AG04450 (cell line): ENCODE results near the gene VILL. TPM values are rescaled to one million over a fixed set of nuclear protein-coding genes. Genes with fewer than 3 reads are reported as not detected.

Experiments
- CTCF ChIA-PET: fragments of 300-600, 350-600 bp; formaldehyde crosslinking; extraction: SDS; loops from one replicate; lab custom pipeline; 2022; ENCODE audit warnings: antibody characterized with exemption, inconsistent platforms; lab: Charles Lee
- POLR2A ChIA-PET: fragments of 350-600 bp; formaldehyde crosslinking; extraction: SDS; loops from one replicate; lab custom pipeline; 2021; ENCODE audit warnings: antibody characterized with exemption, inconsistent platforms; lab: Yijun Ruan, JAX
- DNase-seq: peaks from one replicate; pipeline ENCODE4 v3.0.0-alpha.2; 2011; ENCODE audit warnings: low read depth, low spot score
- H3K27ac ChIP-seq: one replicate; pipeline ENCODE4 v1.5.1; 2012; ENCODE audit warnings: low read depth, low read length, control low read depth
- H3K27me3 ChIP-seq: one replicate; pipeline ENCODE4 v1.6.0; 2012; ENCODE audit warnings: low read length; ENCODE audit not compliant: control insufficient read depth, insufficient read depth
- H3K4me3 ChIP-seq: 2 replicates; pipeline ENCODE4 v1.5.1; 2011; ENCODE audit warnings: mild to moderate bottlenecking, low read depth, low read length, control low read depth
- H3K9me3 ChIP-seq: 2 replicates; pipeline ENCODE4 v1.5.1; 2012; ENCODE audit warnings: low read length; ENCODE audit not compliant: control insufficient read depth, insufficient read depth
- polyA plus RNA-seq: library from polyadenylated mRNA; depleted of rRNA; stranded (reverse); fragments of >200 nt; gene quantifications from 2 replicates; pipeline ENCODE4 v1.2.3, GENCODE V29; 2011
- TF ChIP-seq, protein P1 (sequence below): IDR thresholded peaks from 2 replicates; pipeline ENCODE4 v1.5.1; 2011; ENCODE audit warnings: low read depth, low read length, control low read depth, inconsistent platforms

The VILL gene
- polyA plus RNA-seq, 1 experiment: 2.6 TPM

DNA sequence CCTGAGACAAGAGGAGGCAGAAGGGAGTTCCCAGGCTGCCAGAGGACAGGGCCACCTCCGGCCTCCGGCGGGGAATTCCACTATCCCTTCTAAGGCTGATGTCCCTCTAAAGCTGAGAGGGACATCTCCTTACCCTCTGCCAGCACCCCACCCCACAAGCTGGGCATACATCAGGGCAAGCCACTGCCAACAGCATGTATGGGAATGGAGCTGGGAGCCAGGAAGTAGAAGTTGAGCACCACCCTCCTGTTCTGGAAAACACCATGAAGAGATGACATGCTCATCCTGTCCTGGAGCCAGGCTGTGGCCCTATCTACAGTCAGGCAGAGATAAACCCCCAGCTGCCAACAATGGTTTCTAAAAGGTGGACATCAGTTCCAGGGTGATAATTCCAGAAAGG, 31.7 kb downstream of the VILL start:
- TF ChIP-seq, protein P1, sequence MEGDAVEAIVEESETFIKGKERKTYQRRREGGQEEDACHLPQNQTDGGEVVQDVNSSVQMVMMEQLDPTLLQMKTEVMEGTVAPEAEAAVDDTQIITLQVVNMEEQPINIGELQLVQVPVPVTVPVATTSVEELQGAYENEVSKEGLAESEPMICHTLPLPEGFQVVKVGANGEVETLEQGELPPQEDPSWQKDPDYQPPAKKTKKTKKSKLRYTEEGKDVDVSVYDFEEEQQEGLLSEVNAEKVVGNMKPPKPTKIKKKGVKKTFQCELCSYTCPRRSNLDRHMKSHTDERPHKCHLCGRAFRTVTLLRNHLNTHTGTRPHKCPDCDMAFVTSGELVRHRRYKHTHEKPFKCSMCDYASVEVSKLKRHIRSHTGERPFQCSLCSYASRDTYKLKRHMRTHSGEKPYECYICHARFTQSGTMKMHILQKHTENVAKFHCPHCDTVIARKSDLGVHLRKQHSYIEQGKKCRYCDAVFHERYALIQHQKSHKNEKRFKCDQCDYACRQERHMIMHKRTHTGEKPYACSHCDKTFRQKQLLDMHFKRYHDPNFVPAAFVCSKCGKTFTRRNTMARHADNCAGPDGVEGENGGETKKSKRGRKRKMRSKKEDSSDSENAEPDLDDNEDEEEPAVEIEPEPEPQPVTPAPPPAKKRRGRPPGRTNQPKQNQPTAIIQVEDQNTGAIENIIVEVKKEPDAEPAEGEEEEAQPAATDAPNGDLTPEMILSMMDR: no peak
- H3K27ac ChIP-seq: no peak overlapping the region
- no peak overlapping the region for H3K4me3 ChIP-seq
- ChIA-PET CTCF (interaction anchor here (1.4 to 1.6 kb wide), 2 partner anchors 19 to 25 kb away, joined by 4 read pairs; no protein-coding TSS in a partner anchor), POLR2A (no interaction called here)
- H3K27me3 ChIP-seq: no peaks in the 10 kb centered on the region
- DNase-seq: no peak
- no peaks in the 10 kb centered on the region; the same call in 1 of the 2 replicates for H3K9me3 ChIP-seq

- ChIA-PET POLR2A (interaction anchor here (0.6 kb wide), 1 partner anchor 1155 kb away, joined by 3 read pairs; no protein-coding TSS in a partner anchor), CTCF (interaction anchor here (0.6 to 1.6 kb wide), 3 partner anchors 20 to 310 kb away, joined by 4 to 6 read pairs (median 4); no protein-coding TSS in a partner anchor)
- TF ChIP-seq, protein P1: no peak
- H3K4me3 ChIP-seq: no peak overlapping the region
- no peaks in the 10 kb centered on the region; the same call in 1 of the 2 replicates for H3K9me3 ChIP-seq
- H3K27me3 ChIP-seq: no peaks in the 10 kb centered on the region
- no peak for DNase-seq
- H3K27ac ChIP-seq: no peak overlapping the region
Observed at GRCh38 chr3:38022896-38023709, 32.5 kb downstream of the VILL start.

DNA sequence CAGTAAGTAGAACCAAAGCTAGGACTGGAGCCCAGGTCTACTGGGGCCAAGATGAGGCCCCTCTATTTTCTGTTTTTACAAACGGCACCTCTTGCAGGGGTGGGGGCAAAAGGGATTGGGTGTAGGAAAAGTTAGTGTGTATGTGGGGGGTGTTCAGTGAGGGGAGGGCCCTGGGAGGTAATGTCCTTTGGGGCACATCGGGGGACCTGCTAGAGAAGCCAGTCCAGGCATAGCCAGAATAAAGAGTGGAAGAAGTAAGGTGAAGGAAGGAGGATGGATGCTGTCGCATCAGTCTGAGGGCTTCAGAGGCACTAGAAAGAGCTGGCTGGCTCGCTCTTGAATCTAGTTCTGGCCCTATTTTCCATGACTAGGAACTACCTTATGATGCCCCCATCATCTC, 36.3 kb downstream of the VILL start:
- Histone ChIP-seq H3K27me3 (no peaks in the 10 kb centered on the region), H3K4me3 (no peak overlapping the region), H3K27ac (no peak overlapping the region), H3K9me3 (no peaks in the 10 kb centered on the region; the same call in 1 of the 2 replicates)
- TF ChIP-seq, protein P1: no peak
- ChIA-PET CTCF (no interaction called here), POLR2A (no interaction called here)
- DNase-seq: no peak

DNA sequence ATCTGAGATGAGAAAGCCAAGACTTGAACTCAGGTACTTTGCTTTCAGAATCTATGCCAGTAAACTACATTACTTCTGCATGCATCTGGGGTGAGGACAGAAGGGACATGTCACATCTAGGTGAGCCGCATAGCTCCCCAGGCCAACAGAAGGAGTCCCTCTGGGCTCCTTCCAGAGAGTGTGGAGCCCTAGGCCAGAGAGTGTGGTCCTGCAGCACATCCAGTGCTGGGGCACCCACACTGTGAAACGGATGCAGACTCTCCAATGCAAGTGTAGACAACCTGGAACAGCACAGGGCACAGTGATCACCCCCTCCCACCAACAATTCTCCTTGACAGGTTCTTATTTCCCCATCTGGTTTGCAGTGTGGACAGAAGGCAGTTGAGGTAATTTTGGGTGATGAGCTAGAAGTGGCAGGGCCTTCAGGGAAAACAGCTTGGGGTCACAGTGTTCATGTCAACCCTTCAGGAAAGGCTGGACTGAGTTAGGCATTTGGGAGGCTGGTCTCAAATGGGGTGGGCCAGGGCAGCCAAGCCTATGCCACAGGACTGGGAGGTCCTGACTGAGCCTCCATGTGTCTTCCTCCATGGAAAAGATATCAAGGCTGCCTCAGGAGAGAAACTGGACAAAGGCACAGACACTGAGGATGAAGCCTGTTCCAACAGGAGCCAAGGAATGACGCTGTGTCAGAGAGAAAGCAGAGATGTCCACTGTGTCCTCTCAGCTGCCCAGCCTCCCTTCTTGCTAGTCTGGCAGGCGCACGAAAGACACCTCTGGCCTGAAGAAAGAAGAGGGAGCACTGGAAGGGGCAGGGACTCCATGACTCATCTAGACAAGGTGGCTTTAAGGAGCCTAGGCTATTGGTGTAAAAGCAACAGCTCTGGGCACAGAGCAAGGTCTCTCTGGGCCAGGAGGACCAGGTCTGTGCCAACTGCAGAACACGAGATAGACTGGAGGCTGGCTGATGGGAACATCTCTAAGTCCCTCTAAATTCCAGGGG, 37.2 kb downstream of the VILL start:
- TF ChIP-seq, protein P1: no peak
- H3K27ac ChIP-seq: no peak overlapping the region
- H3K9me3 ChIP-seq: no peaks in the 10 kb centered on the region; the same call in 1 of the 2 replicates
- DNase-seq: no peak
- ChIA-PET POLR2A (no interaction called here), CTCF (no interaction called here)
- no peaks in the 10 kb centered on the region for H3K27me3 ChIP-seq
- no peak overlapping the region for H3K4me3 ChIP-seq
